COR-L47 (cell line): ENCODE measurements around the gene GET4.
A peak's percentile ranks its signal among the peaks of the same experiment; 100 is the strongest.
"Not testable (repeated sequence)": the region's sequence is repeated elsewhere in the genome, so short reads cannot be mapped to it uniquely, and the experiment has no call there.

Source experiments
- DNase-seq: peaks from one replicate; lab custom pipeline; 2025; lab: John Stamatoyannopoulos, UW

GET4 gene

DNA sequence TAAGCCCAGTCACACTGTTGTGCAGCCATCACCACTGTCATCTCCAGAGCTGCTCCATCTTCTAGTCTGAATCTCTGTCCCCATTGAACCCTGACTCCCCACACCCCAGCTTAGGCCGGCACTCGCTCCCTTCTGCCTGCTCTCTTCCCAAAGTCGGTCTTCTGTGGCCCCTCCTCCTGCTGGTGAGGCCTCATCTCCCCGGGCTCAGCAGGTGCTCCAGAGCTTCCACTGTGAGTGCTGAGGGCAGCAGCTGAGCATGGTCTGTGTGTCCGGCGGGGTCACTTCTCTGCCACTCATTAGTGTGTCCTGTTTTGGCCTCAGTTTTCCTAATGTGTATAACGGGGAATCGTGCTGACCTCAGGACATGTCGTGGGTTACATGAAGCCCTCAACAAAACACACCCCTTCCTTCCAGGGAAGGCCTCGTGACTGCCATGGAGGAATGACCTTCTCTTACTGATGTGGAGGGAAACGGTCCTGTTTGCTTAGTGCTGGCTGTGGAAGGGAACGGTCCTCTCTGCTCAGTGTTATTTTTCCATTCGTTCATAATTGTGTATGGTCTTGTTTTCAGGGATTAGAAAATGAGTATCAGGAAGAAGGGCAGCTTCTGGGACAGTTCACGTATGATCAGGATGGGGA, 4.3 kb upstream of the GET4 start:
- no peak for DNase-seq

DNA sequence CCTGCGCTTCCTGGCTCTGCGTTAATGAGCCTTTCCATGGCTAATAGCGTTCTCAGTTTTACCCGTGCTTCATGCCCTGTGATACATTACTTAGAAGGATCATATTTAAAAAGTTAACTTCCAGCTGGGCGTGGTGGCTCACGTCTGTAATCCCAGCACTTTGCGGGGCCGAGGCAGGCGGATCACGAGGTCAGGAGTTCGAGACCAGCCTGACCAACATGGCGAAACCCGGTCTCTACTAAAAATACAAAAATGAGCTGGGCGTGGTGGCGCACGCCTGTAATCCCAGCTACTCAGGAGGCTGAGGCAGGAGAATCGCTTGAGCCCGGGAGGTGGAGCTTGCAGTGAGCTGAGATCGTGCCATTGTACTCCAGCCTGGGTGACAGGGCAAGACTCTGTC, 3.7 kb upstream of the GET4 start:
- DNase-seq, result not testable (repeated sequence)

DNA sequence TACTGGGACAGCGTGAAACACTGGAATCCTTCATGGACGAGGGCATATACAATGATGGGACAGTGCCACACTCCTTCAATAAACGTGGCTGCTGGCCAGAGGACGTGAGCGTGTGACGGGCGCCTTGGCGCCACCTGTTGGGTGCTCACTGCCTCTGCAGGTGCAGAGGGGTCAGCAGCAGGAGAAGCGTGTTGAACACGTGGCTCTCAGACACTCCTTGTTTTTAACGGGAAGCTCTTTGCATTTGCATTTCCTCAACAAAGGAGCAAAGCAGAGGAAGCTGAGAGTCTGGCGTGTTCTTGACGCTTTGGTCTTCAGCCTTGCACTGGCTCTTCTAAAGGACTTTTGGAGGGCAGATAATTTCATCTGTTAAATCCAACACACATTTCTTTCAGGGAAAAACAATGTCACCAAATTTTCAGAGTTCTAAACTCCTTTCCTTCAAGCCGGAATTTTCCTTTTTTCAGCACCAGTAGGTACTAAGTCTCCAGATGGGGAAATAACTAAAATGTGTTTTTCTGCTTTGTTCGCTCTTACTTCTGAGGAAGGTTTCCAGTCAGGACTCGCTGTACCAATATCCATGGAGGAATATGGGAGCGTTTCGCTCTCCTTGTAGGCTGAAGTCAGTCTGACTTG, 2.9 kb upstream of the GET4 start:
- DNase-seq, result peak; percentile 69

DNA sequence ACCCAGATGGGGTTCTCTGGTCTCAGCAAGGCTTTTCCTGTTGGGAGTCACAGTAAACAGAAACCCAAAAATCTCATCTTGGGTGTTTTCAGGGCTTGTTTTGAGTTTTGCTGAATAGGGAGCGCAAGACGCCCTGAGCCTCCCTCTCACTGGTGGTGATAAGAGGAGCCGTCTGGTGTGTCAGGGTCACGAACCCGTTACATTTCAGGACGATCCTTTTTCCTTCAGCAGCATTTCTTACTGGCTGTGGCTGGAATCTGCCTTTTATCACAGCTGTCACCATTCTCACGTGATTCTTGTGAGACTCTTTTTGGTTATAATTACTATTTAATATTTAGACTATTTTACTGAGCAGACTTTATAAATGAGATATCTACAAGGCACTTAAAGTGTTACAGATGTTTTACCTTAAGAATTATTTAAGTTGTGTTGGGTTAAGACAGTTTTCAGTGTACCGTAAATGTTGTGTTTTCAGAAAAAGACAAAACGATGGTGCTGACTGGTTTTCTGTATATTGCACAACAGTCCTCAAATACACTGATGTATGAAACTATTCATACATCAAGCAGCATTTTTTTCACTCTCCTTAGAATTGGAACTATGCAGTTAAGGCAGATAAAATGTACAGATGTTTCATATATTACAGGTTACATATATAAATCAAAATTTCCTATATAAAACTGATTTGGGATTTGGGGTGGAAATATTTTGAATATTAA, 2.2 kb upstream of the GET4 start:
- DNase-seq, result no peak

DNA sequence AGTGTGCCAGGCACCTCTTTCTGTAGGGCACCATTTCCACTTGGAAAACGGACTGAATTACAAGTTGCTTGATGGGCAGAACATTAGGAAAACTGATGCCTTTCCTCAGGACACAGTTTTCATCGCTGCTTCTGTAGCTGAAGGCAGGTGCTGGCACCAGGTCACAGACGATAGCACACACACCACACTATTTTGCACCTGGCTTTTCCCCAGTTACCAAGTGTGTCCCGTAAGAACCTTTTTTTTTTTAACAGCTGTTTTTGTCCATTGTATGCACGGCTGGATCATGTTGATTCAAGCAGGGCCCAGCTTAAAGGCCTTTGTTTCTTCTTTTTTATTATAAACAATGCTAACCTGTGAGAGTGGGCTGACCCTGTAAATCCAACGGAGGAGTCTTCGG, 1.3 kb upstream of the GET4 start:
- DNase-seq, result no peak

DNA sequence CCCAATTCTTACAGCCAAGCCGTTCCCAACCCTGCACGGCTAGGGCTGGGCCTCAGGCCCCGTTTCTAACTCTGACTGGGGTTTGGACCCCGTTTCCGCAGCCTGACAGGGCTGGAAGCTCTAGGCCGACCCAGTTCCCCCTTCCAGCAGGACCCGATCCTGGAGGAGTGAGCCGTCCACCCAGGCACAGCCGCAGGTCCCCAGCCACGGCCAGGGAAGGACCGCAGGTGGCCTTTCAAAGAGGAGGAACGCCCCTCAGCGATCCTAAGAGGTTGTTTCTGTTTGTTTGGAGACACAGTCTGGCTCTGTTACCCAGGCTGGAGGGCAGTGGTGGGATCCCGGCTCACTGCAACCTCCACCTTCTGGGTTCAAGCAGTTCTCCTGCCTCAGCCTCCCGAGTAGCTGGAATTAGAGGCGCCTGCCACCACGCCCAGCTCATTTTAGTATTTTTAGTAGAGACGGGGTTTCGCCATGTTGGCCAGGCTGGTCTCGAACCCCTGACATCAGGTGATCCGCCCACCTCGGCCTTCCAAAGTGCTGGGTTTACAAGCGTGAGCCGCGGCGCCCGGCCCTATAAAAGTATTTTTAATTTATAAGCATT, 778 bp upstream of the GET4 start:
- no peak for DNase-seq

DNA sequence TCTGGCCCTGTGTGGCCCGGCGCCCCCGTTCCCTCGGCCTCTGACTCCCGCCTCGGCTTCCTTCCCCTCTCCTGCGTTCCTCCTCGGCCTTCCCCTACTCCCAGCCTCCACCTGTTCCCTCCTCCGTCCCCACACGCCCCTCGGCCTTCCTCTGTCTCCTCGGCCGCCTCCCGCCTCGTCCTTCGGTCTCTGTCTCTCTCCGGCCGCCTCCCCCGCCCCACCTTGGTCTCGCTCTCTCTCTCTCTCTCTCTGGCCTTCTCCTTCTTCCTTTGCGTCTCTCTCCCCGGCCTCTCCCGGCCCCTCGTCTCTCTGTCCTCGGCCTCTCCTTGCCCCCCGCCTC, 588 bp downstream of the GET4 start:
- no peak for DNase-seq

DNA sequence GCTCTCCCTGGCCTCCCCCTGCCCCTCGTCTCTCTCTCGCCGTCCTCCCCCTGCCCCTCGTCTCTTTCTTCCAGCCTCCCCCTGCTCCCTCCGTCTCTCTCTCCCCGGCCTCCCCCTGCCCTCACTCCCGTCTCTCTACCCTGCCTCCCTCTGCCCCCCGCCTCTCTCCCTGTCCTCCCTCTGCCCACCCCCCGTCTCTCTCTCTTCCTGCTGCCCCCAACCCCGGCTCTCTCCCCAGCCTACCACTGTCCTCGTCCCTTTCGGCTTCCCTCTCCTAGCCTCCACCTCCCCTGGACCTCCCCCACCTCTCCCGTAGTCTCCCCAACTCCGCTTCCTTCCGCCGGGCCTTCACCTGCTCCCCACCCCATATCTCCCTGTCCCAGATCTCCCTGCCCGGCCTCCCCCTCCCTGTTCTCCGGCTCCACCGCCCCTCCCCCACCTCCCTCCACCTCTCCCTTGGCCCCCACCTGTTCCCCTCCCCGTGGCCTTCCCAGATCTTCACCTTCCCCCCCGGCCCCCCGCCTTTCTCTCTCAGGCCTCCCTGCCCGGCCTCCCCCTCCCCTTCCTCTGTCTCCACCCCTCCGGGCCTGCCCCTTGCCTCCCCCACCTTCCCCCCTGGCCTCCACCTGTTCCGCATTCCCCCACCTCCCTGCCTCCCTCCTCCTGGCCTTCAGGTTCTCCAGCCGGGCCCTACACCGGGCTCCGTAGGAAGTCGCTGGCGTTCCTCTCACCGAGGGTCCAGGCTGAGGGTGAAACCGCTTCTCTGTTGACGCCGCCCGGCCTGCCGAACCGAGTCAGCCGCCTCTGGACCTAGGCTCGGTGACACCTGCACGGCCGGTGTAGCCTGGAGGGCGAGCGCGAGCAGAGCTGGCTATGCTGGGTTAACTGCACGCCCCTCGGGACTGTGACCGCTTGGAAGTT, 1.2 kb downstream of the GET4 start:
- DNase-seq, result no peak

DNA sequence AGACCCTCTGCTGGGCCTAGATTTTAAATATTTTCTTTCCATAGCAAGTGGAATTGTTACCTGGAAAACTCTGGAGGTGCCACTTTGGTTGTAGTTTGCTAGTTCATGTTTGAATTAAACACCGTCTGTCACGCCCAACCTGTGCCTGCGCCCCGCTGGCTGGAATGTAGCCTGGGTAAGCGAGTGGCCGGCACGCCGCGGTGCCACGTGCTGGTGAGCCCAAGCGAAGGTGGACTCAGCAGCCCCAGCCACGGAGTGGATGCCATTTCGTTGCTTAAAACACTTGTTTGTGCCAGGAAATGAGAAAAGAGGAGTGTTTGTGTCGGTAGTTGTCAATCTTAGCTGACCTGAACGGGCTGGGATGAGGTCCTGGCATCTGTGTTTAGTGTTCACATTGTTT, 2.7 kb downstream of the GET4 start:
- DNase-seq, result no peak

DNA sequence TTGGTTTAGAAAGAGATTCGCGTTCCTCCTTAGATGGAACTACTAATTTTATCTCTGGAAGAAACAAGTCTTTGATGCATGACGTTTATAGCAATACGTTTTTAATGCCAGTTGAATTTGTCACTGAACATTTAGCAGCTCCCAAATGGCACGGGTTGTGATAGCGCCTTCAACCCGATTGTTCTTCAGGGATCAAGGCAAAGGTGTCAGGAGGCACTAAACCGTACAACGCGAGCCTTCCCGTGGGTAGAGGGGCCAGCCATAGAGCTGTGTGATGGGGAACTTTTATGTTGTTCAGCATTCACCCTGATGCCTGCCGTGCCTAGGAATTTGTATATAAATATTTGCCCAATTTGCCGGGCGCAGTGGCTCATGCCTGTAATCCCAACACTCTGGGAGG, 3.4 kb downstream of the GET4 start:
- DNase-seq, result no peak

DNA sequence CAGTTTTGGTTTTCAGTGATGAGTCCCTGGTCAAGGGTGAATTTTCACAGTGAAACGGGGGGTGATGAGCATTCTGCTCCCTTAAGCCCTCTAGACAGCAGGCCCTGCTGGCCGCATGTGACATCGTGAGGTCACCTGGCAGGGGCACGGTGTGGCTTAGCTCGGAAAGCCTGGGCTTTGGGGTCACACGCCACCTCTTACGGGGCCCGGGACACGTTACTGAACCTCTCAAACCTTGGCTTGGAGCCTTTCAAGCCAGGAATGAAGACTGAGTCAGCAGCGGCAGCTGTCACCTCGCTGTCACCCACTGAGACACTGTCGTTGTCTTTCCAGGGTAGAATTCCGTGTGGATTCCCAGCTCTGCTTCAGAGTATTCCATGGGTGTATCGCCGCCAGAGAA, 4.1 kb downstream of the GET4 start:
- DNase-seq, result no peak

DNA sequence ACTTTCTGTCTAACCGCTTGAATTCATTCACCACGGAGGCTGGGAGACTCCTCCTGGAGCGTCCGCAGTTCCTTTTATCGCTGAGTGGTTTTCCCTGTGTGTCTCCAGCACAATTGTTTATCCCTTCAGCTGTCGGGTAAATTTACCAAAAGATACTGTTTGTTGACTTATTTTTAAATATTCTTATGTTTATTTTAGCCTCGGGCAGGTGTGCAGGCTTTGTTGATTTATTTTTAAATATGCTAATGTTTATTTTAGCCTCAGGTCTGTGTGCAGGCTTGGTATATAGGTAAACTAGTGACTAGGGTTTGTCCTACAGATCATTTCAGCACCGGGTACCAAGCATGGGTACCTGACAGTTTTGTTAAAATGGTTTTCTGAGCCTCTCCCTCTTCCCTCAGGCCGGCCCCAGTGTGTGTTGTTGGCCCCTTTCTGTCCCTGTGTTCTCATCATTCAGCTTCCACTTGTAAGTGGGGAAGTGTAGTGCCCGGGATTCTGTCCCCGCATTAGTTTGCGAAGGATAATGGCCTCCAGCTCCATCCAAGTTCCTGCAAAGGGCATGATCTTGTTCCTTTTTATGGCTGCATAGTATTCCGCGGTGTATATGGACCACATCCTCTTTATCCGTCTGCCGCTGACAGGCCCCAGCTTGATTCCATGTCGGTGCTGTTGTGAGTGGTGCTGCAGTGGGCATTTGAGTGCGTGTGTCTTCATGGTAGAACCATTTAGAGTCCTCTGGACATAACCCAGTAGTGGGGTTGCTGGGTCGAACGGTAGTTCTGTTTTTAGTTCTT, 5.3 kb downstream of the GET4 start:
- DNase-seq, result peak; percentile 33

DNA sequence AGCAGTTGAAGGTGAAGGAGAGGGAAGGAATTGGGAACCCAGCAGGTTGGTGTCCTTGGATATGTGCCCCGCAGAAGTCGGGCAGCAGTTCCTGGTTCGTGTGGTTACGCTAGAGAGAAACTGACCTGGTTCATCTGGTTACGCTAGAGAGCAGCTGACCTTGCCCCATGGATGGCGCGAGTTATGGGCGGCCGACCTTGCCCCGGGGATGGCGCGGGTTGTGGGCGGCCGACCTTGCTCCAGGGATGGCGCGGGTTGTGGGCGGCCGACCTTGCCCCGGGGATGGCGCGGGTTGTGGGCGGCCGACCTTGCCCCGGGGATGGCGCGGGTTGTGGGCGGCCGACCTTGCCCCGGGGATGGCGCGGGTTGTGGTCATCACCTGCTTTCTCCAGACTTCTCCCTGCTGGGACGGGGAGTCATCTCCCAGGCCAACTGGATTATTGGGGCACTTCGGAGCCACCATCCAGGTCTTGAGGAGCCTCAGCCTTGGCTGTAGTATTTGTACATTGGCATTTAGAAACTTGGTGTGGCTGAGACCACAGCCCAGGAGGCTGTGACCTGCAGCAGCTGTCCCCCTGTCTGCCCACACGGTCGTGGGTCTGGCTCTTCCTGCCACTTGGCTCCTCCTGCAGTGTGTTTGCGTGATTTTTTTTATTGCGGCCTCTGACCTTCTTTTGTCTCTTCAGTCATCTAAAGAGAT, 6.1 kb downstream of the GET4 start:
- DNase-seq, result no peak

DNA sequence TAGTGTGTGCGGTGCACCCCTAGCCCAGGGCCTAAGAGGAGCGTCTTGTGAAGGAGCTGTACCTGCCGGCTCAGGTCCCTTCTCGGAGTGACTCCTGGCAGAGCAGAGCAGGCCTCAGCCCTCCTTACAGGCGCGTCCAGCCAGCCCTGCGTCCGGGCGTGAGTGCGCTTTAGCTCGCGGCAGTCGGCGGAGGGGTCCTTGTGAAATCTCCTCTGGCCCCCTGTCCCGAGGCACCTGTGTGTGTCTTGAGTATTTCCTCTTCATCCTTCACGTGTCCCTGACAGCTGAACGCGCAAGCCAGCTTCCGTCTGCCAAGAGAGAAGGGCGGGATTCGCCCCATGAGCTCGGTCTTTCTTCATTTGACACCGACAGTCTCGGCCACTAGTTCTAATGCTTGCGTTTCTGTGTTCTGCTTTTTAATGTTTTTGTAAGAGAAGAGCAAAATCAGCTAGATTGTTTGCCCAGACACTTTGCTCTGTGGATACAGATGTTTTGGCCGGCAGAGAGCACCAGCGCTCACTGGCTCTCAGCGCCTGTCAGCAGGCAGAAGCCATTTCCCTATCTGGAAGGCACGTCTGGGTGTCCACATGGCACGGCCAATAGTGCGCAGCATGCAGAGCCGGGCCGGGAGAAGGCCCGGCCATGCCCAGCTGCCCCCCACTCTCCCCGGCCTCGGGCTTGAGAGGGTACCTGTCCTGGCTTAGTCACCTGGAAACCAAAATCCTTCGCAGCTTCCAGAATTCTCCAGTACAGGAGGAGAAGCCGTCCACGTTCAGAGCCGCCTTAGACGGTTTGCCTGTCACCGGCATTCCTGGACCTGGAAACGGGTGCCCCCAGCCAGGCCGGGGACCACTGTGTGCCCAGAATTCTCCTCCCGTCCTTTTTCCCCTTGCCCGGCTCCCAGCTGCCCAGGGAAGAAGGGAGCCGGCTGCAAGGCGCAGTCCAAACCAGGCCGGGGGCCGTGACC, 7.0 kb downstream of the GET4 start:
- DNase-seq, result no peak

DNA sequence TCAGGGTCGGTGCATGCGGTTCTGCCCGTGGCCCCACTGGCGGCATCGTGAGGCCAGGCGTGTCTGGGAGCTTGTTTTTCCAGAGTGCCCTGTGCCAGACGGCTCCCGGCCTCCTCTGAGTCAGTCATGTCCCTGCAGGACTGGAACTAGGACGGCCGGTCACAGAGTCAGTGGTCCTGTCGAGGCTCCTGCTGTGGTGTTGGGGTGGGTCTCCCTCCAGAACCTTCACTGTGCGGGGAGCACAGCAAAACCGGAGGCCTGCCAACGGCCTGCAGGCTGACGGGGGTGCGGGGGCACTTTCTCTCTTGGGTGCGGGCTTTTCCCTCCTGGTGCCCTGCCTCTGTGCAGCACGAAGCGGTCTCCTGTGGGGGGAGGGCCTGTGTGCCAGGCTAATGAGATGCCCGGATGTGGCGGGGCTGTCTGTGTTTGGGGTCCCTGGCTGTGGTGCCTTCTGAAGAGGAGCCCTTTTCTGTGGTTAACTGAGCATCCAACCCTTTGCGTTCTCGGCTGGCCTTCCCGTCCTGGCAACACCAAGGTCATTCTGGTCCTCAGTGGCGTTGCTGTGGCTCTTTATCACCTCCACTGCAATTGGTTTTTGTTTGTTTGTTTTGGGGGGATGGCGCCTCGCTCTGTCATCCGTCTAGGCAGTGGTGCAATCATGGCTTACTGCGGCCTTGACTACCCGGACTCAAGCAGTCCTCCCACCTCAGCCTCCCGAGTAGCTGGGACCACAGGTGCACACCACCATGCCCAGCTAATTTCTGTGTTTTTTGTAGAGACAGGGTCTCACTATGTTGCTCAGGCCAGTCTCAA, 8.0 kb downstream of the GET4 start:
- no peak for DNase-seq

DNA sequence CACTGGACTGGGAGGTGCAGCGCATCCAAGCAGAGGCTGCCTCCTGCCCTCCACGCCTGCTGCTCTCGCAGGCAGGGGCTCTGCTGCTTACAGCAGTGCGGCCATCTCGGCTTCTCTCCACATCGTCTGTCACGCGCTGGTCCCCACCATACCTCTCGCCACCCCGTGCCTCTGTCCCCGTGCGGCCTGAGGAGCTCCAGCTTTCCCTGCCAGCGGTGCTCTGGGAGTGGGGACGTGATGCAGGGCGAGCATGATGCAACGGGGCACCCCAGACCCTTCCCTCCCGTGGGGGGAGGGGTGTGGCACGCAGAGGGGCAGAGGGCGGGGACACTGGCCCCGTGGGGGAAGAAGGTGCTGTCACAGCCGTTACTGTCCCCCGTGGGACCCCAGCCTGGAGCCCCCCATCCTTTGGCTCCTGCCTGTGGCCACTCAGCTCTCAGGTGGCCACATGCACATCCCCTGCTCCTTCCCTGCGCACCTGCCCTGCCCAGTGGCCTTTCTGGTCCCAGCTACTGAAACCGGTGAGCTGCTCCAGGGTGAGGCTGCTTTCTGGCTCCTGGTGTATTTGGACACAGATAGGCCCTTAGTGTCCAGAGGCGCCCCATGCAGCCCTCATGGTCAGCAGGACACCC, 9.0 kb downstream of the GET4 start:
- DNase-seq, result no peak

DNA sequence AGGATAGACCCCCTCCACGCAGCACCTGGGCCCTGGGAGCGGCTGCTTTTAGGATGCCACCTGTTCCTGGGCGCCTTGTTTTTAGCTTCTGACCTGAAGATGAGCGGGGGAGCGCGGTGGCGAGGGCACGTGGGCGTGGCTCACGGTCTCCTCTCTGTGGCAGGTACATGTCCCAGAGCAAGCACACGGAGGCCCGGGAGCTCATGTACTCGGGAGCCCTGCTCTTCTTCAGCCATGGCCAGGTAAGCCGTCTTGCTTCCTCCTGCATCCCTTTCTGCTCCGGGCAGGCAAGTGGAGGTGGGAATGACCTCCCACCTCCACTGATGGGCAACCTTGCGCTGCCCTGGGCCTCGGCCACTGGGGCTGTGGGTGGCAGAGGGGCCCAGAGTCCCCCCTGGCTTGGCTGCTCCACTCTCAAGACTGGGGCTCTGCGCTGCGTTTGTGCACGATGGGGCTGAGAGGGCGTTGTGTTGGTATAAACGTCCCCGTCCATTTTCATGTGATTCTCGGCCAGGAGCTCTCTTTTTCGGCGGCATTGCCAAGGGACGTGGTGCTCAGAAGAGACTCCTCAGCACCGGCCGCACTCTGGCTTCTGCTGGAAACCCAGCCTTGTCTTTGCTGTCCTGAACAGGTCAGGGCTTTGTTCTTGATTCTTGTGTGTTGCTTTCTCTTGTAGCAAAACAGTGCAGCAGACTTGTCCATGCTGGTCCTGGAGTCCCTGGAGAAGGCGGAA, 9.7 kb downstream of the GET4 start:
- no peak for DNase-seq
